ENCODE data around the gene CST9.

- TF ChIP-seq CTCF (IDR thresholded peaks at IDR 0.05 in 8 of 11, conservative IDR thresholded peaks at IDR 0.05 in 3 of 11) (no peak), POLR2A (IDR thresholded peaks at IDR 0.05) (no peak)
These were observed 47.8 kb upstream of the CST9 start for GRCh38 chr20:23653400-23653938.
